ENCODE measurements around the gene NAXD. TPM values are rescaled to one million over a fixed set of nuclear protein-coding genes. Genes with fewer than 3 reads are reported as not detected.

NAXD gene
- total RNA-seq, 1 experiment from 2014 or later: 32.1 TPM

GRCh38 chr13:110641055-110642015 is 26.0 kb downstream of the NAXD start:
- intact Hi-C loops (cut with micrococcal nuclease): no loop called here
- H3K4me2 ChIP-seq (ENCODE audit: low read length): no peak overlapping the region
- H3K9me2 ChIP-seq (ENCODE audit: insufficient read depth): no peaks in the 10 kb centered on the region
- peaks cover 16 to 32% of the 10 kb centered on the region in 2 experiments; a peak in 3 of 4 replicates for H3K36me3 ChIP-seq (ENCODE audit: control insufficient read depth in 1 of 2, insufficient read depth in 2 of 2, low read length in 2 of 2)
- no peaks in the 10 kb centered on the region for H3K27me3 ChIP-seq (ENCODE audit: insufficient read depth, low read length)
- H3K9me3 ChIP-seq (ENCODE audit: control insufficient read depth in 1 of 2, insufficient read depth in 1 of 2, low read depth in 1 of 2, low read length in 2 of 2): no peaks in the 10 kb centered on the region
- H4K20me1 ChIP-seq (ENCODE audit: insufficient read depth): no peaks in the 10 kb centered on the region
- no peaks in the 10 kb centered on the region for H3K4me1 ChIP-seq (ENCODE audit: control insufficient read depth in 1 of 2, insufficient read depth in 2 of 2, low read length in 2 of 2)
- no peak overlapping the region for H2AFZ ChIP-seq (ENCODE audit: low read depth, low read length, poor library complexity, severe bottlenecking)
- BruUV-seq (replicated peaks): no TSS peak
- DNase-seq (ENCODE audit: low read depth, low spot score) (no peak), ATAC-seq (no peak)
- TF ChIP-seq SIN3A (IDR thresholded peaks at IDR 0.05; ENCODE audit: low read depth): no peak
- TF ChIP-seq JUND (IDR thresholded peaks at IDR 0.05): no peak
- no peak for TF ChIP-seq RAD21 (IDR thresholded peaks at IDR 0.05; ENCODE audit: low read depth)
- no peak for TF ChIP-seq POLR2AphosphoS5 (IDR thresholded peaks at IDR 0.05; ENCODE audit: low read depth, low read length)
- TF ChIP-seq SP1 (IDR thresholded peaks at IDR 0.05; ENCODE audit: low read depth): no peak
- no peak for TF ChIP-seq YY1 (IDR thresholded peaks at IDR 0.05; ENCODE audit: extremely low read depth, insufficient replicate concordance, low read depth, low read length)
- RAD21 ChIA-PET (ENCODE audit: low non-redundant PET in 1 of 2, low total read pairs in 2 of 2, uncharacterized antibody in 2 of 2, unreplicated experiment in 2 of 2): no interaction called here
- H3K4me3 ChIP-seq (replicated peaks in 1 of 2; ENCODE audit: low read depth in 1 of 2, low read length in 2 of 2): no peak overlapping the region
- H3K79me2 ChIP-seq (ENCODE audit: insufficient read depth, low read length): no peaks in the 10 kb centered on the region; the same call in 1 of the 2 replicates
- H3K27ac ChIP-seq (ENCODE audit: low read depth, low read length): no peak overlapping the region
- H3K9ac ChIP-seq (ENCODE audit: low read length): no peak overlapping the region
- CTCF ChIA-PET: no interaction called here
- POLR2A ChIA-PET: no interaction called here

GRCh38 chr13:110642291-110642981 is 27.1 kb downstream of the NAXD start:
- Histone ChIP-seq H2AFZ (ENCODE audit: low read depth, low read length, poor library complexity, severe bottlenecking) (no peak overlapping the region), H3K4me2 (ENCODE audit: low read length) (no peak overlapping the region), H3K27ac (ENCODE audit: low read depth, low read length) (no peak overlapping the region), H3K9ac (ENCODE audit: low read length) (no peak overlapping the region), H3K4me1 (ENCODE audit: control insufficient read depth in 1 of 2, insufficient read depth in 2 of 2, low read length in 2 of 2) (no peaks in the 10 kb centered on the region), H3K9me2 (ENCODE audit: insufficient read depth) (no peaks in the 10 kb centered on the region), H3K9me3 (ENCODE audit: control insufficient read depth in 1 of 2, insufficient read depth in 1 of 2, low read depth in 1 of 2, low read length in 2 of 2) (no peaks in the 10 kb centered on the region), H3K79me2 (ENCODE audit: insufficient read depth, low read length) (no peaks in the 10 kb centered on the region), H3K27me3 (ENCODE audit: insufficient read depth, low read length) (no peaks in the 10 kb centered on the region), H3K4me3 (replicated peaks in 1 of 2; ENCODE audit: low read depth in 1 of 2, low read length in 2 of 2) (no peak overlapping the region), H4K20me1 (ENCODE audit: insufficient read depth) (no peaks in the 10 kb centered on the region), H3K36me3 (ENCODE audit: control insufficient read depth in 1 of 2, insufficient read depth in 2 of 2, low read length in 2 of 2) (peaks cover 13 to 27% of the 10 kb centered on the region in 2 experiments; a peak in 3 of 4 replicates)
- ChIA-PET RAD21 (ENCODE audit: low non-redundant PET in 1 of 2, low total read pairs in 2 of 2, uncharacterized antibody in 2 of 2, unreplicated experiment in 2 of 2) (no interaction called here), CTCF (no interaction called here), POLR2A (no interaction called here)
- no peak for DNase-seq (ENCODE audit: low read depth, low spot score)
- intact Hi-C loops (cut with micrococcal nuclease): no loop called here
- no TSS peak for BruUV-seq (replicated peaks)
- ATAC-seq: no peak
- no peak for TF ChIP-seq CEBPB (IDR thresholded peaks at IDR 0.05; ENCODE audit: low read depth)
- no peak for TF ChIP-seq ZBTB33 (IDR thresholded peaks at IDR 0.05; ENCODE audit: extremely low read depth, insufficient replicate concordance, low read length)
- TF ChIP-seq ZNF274 (IDR thresholded peaks at IDR 0.05; ENCODE audit: low read depth, low read length): no peak
- no peak for TF ChIP-seq ELF1 (IDR thresholded peaks at IDR 0.05; ENCODE audit: borderline replicate concordance, low read depth)
- no peak for TF ChIP-seq TCF7L2 (IDR thresholded peaks at IDR 0.05; ENCODE audit: borderline replicate concordance, extremely low read depth, insufficient read depth, insufficient read length)
- TF ChIP-seq POLR2AphosphoS5 (IDR thresholded peaks at IDR 0.05; ENCODE audit: low read depth, low read length): no peak
- TF ChIP-seq POLR2A (IDR thresholded peaks at IDR 0.05; ENCODE audit: borderline replicate concordance, extremely low read depth, insufficient read depth, insufficient read length): no peak
- TF ChIP-seq MAX (IDR thresholded peaks at IDR 0.05): no peak
- TF ChIP-seq RAD21 (IDR thresholded peaks at IDR 0.05; ENCODE audit: low read depth): no peak
- no peak for TF ChIP-seq EGR1 (IDR thresholded peaks at IDR 0.05; ENCODE audit: low read depth)
- TF ChIP-seq CBX3 (IDR thresholded peaks at IDR 0.05; ENCODE audit: low read depth): no peak

All from HCT116 (cell line).